UCSD-AML1 (cell line): ENCODE measurements around the gene C19orf85.

ENCODE experiments used
- DNase-seq: peaks from one replicate; lab custom pipeline; 2025; ENCODE audit not compliant: unreplicated experiment; lab: John Stamatoyannopoulos, UW

C19orf85 gene

DNA sequence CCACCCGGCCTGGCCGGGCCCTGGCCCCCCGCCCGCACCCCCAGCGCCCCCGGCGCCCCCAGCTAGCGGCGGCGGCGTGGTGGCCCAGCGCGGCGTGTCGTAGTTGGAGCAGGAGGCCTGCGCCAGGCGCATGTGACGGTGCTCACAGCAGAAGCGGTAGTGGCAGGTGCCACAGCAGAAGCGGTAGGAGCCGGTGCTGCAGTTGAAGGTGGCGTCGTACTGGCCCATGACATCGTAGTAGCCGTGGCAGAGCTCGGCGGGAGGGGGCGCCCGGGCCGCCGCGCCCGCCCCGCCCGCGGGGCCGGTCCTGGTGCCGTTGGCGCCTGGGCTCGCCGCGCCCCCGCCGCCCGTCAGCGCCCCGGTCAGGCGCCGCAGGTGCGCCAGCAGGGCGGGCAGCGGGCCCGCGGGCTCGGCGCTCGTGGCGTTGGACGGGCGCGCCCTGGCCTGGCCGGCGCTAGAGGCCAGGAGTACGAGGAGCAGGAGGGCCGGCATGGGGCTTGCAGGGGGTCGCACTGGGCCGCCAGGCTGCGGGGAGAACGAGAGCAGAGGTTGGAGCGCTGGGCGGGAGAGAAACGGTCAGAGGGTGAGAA lies 22.1 kb downstream of the C19orf85 start:
- no peak for DNase-seq

- DNase-seq: no peak
These were observed 22.7 kb downstream of the C19orf85 start for GRCh38 chr19:55441692-55442321.

GRCh38 chr19:55441319-55441691 lies 23.2 kb downstream of the C19orf85 start:
- DNase-seq: no peak

DNA sequence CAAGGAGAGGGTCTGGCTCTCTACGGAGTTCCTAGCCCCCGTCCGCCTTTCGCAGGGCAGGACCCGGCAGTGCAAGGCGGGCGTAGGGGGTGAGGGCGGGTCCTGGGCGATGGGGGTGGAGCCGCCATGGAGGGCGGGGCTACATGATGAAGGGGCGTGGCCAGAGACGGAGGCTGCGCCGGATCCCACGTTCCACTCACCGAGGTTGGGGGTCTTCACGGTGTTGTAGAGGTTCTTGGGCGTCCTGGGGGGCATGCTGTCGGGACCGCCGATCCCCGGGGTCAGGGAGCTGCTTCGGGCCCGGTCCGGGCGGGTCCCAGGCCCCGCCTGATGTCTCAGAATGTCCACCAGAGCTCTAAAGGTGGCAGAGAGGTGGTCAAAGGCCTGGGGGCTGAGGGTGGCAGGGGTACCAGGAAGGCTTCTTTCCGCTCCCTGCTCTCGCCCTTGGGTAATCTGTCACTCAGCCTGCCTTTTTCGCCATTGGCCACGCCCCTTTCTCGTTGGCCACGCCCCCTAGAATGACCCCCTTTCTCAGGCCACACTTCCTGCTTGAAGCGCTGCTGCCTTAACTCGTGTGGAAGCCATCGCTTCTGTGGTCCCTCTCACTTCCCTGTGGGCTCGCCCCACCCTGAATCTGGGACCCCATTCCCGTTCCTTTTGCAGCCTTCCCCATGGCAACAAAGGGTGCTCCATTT lies 24.0 kb downstream of the C19orf85 start:
- DNase-seq: no peak

GRCh38 chr19:55439052-55439451 lies 25.5 kb downstream of the C19orf85 start:
- DNase-seq: no peak

GRCh38 chr19:55437410-55437809 lies 27.1 kb downstream of the C19orf85 start:
- peak; percentile 68 for DNase-seq

GRCh38 chr19:55436847-55437246 lies 27.7 kb downstream of the C19orf85 start:
- no peak for DNase-seq

GRCh38 chr19:55435020-55435419 lies 29.5 kb downstream of the C19orf85 start:
- no peak for DNase-seq

- DNase-seq: no peak
These were observed 30.1 kb downstream of the C19orf85 start for GRCh38 chr19:55434356-55434919.

- no peak for DNase-seq
These were observed 31.3 kb downstream of the C19orf85 start for GRCh38 chr19:55433292-55433691.

DNA sequence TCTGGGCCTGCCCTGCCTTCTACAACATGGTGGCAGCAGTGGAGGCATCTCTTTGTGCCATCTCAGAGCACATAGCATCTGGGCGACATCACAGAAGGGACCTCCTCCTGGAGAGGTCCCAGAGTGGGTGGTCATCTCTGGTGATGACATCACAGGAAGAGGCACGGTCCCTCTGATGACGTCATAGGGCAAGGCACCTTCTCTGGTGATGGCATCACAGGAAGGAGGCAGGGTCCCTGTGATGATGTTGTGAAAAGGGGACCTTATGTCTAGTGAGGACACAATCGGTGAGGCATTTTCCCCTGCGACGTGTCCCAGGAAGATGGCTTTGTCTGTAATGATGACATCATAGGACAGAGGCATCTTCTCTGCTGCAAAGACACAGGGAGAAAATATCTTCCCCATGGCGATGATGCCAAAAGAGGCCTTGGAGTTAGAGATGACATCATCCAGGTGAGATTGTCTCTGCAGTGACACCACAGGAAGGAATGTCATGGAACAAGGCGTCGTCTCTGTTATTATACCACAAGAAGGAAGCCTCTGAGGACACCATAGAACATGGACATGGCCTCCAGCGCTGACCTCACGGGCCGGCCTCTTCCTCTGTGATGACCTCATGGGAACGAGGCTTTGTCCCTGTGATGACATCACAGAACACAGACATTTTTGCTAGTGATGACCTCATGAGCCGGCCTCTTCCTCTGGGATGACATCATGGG lies 32.2 kb downstream of the C19orf85 start:
- DNase-seq: no peak

GRCh38 chr19:55431183-55431582 lies 33.4 kb downstream of the C19orf85 start:
- no peak for DNase-seq

- DNase-seq: no peak
These were observed 38.5 kb downstream of the C19orf85 start for GRCh38 chr19:55426042-55426441.

DNA sequence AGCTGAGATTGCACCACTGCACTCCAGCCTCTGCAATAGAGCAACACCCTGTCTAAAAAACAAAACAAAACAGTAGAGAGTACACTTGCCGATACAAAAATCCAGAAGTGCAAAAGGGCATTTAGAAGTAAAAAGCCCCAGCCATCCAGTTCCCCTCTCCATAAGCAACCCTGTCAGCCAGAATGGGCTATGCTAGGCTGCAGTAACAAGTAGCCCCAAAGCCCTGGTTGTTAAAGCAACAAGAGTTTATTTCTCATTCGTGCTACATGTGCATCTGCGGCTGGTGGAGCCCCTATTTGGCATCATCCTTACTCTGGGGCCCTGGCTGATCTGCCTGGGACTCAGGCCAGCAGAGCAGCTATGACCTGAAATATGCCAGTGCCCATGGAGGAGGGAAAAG lies 40.0 kb downstream of the C19orf85 start:
- no peak for DNase-seq

DNA sequence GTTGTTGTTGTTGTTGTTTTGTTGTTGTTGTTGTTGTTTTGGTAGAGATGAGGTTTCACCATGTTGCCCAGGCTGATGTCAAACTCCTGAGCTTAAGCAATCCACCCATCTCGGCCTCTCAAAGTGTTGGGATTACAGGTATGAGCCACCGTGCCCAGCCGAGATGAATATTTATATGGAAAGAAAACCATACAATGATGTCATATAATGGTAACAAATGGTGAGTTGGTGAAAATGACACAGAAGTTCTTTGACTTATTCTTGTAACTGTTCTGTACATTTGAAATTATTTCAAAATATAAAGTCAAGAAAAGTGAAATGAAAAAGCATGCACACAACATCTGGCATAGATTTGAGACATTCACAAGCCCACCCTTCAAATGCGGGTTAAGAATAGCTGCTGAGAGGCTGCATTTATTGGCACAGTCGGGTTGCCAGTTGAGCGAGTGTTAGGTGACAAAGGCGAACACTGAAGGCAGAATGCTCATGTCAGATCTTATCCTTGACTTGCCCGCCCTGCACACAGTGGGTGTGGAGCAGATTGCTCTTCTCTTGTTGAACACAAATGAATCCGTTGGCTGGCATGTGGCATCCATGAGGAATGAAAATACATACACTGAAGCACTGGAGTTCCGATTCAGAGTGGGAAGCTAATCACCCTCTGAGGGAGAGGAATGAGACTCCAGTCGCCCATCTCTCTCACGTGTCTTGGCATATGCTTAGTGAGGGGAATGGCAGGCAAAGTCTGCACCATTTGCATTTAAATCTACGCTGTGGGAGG lies 41.1 kb downstream of the C19orf85 start:
- no peak for DNase-seq

GRCh38 chr19:55421281-55421680 lies 43.3 kb downstream of the C19orf85 start:
- DNase-seq: peak; percentile 66

DNA sequence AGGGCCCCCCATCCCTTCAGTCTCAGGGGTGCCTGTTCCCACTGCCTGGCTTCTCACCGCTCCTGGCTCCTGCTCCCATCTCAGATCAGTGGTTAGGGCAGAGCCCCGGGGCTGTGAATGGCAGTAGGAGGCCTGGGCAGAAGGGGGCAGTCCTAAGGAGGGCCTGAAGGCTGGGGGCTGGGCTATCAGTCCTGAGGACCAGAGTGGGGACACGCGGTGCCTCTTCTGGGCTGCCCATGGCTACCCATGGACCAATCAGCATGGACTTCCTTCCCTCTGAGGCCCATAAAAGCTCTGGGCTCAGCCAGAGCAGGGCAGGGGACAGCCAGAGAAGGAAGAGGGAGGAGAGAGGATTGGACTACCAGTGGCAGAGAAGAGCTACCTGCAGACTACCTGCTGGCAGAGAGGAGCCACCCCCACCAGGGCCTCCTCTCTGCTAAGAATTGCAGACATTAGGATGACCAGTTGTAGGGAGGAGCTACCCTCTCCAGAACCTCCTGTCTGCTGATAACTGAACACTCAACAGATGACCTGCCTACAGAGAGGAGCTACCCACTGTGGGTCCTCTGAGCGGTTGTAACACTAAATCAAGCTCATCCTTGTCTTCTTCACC lies 44.8 kb downstream of the C19orf85 start:
- no peak for DNase-seq

- DNase-seq: no peak
These were observed 45.4 kb downstream of the C19orf85 start for GRCh38 chr19:55419103-55419502.

GRCh38 chr19:55418185-55418584 lies 46.4 kb downstream of the C19orf85 start:
- peak; percentile 57 for DNase-seq
